GM18951 (cell line): Measurements from ENCODE around the gene PRSS3.
"Not testable (repeated sequence)": the region's sequence is repeated elsewhere in the genome, so short reads cannot be mapped to it uniquely, and the experiment has no call there.

Source experiments
- POLR2A ChIP-seq: IDR thresholded peaks from 4 replicates; pipeline ENCODE4 v1.6.1; 2011; ENCODE audit warnings: mild to moderate bottlenecking; ENCODE audit not compliant: insufficient read length, insufficient read depth; ENCODE audit errors: extremely low read depth
- in situ Hi-C: fragments of 300-500 bp; cut with MboI; formaldehyde crosslinking; loops from one replicate; pipeline ENCODE4 v1.12.0; 2022; ENCODE audit warnings: low sequenced_read_pairs, mixed read lengths, inconsistent platforms; ENCODE audit not compliant: unreplicated experiment

The PRSS3 gene

DNA sequence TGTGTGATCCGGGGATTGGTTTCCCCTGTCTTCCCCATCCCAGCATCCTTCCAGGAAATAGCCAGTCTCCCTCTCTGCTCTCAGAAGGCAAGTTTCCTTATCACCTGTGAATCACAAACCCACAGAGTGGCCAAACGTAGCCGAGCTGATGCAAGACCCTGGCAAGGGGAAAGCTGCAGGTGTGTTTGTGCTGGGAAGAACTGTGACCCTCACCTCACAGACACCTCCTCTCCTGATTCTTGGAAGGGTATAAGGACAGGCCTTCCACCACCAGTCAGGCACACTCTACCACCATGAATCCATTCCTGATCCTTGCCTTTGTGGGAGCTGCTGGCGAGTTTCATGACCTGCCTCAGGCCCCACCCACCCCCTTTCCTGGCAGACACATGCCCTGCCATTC, at the start of gene PRSS3:
Gene PRSS3 (plus strand): TSS at position 281 of the 400 bp plus-strand sequence. CDS start 13 bp downstream, at position 294.
- in situ Hi-C loops = no loop called here
- no peak for TF ChIP-seq POLR2A

DNA sequence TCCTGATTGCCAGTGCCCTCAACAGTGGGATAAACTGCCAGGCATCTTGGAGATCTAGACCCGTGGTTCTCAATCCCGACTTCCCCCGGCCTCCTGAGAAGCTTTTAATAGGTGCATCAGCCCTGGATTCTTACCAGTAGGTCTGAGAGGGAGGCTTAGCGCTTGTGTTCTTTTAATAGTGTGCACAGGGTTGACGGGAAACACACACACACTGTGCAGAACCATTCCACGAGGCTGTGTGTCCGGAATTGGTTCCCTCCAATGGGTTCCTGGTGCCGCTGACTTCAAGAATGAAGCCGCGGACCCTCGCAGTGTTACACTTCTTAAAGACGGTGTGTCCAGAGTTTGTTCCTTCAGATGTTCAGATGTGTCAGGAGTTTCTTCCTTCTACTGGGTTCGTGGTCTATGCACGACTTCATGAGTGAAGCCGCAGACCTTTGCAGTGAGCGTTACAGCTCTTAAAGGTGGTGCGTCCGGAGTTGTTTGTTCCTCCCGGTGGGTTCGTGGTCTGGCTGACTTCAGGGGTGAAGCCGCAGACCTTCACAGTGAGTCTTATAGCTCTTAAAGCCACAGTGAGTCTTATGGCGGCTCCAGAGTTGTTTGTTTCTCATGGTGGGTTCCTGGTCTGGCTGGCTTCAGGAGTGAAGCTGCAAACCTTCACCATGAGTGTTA, 46.6 kb upstream of the PRSS3 start:
- in situ Hi-C loops = no loop called here
- TF ChIP-seq POLR2A = no peak

DNA sequence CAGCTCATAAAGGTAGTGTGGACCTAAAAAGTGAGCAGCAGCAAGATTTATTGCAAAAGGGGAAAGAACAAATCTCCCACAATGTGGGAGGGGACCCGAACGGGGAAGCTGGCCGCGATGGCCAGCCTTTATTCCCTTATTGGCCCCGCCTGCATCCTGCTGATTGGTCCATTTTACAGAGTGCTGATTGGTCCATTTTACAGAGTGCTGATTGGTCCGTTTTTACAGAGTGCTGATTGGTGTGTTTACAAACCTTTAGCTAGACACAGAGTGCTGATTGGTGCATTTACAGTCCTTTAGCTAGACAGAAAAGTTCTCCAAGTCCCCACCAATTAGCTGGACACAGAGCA, 46.1 kb upstream of the PRSS3 start:
- in situ Hi-C loops = not testable (repeated sequence)

DNA sequence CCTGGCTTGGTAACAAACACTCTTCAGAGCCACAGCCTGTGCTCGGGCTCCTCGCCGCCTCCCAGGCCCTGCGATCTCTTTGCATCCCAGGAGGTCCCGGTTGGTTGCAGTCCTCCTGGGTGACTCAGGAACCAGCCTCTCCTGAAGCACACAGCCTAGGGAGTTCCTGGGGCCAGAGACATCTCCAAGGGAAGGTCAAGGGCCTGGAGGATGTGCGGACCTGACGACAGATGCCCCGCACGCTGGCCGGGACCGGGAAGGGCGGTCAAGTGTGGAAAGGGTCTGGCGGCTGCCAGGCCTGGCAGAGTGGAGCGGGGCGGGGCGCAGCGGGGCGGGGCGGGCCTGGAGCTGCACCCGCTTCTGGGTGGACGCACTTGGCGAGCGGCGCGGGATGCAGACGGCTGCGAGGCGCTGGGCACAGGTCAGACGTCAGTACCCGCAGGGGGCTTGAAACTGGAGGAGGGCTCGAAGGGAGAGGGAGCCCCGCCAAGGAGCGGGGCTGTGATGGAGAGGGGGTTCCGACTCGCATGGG, 45.0 kb upstream of the PRSS3 start:
- in situ Hi-C loops = no loop called here
- no peak for TF ChIP-seq POLR2A

DNA sequence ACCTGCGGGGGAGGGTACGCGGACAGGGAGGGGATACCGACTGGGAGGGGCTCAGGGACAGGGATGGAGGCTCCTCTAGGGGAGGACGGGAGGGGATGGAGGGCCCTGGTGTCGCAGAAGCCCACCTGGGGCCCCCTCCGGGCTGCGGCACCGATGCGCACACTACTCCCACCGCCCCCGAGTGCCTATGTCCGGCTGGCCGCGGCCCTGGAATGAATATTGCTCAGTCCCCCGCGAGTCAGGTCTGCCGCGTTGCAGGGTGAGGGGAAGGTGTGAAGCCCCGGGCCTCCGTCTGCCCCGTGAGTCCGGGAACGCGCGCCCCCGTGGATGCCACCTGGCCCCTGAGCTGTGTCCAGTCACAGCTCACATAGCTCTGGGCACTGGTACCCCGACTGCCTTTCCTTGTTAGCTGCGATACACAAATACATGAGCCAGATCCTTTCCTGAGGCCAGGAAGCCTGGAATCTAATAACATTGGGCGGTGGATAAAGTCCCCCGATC, 44.5 kb upstream of the PRSS3 start:
- in situ Hi-C loops = no loop called here
- no peak for TF ChIP-seq POLR2A

DNA sequence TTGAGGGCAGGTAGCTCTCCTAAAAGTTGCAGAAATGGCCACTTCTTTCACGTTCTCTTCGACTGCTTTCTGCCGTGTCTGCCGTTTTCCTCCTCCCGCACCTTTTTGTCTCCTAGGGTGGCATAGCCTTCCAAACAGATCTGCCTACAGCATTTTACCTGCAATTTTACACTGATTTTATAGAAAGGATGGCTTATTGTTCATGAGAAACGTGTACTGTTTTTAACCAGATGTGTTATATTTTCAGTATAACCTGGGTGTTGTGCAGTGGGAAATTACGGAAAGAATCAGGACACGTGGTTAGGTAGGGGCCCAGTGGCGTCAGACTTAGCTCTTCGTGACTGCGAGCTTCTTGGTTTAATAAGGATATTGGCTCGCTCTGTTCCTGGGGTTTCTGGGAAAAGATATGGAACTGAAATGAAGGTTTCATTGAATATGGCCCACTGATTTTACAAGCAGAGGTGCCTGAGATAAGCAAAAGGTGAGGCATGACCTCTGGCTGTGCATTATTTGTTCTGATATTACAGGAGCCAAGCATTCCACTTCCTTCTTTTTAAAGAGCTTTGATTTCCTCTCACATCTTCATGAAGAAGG, 43.7 kb upstream of the PRSS3 start:
- in situ Hi-C loops = no loop called here
- no peak for TF ChIP-seq POLR2A

- TF ChIP-seq POLR2A = no peak
- in situ Hi-C loops = no loop called here
These were observed 43.2 kb upstream of the PRSS3 start for GRCh38 chr9:33752130-33752637.

DNA sequence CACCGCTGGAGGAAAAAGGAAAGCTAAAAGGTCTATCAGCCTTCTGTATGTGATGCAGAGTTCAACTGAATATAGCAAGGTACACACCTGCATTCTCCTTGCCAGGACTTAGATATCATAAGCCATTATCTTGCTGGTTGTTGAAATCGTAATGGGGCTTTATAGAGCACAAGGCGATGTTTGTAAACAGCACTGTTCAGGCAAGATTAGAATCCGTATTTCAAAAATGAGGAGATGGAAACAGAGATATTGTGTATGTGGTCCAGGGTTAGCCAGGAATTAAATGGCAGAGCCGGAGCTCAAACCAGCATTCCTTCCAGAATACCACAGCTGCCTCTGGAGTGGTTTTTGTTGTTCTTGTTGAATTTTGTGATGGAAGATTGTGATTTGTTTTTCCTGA, 42.6 kb upstream of the PRSS3 start:
- in situ Hi-C loops = not testable (repeated sequence)

DNA sequence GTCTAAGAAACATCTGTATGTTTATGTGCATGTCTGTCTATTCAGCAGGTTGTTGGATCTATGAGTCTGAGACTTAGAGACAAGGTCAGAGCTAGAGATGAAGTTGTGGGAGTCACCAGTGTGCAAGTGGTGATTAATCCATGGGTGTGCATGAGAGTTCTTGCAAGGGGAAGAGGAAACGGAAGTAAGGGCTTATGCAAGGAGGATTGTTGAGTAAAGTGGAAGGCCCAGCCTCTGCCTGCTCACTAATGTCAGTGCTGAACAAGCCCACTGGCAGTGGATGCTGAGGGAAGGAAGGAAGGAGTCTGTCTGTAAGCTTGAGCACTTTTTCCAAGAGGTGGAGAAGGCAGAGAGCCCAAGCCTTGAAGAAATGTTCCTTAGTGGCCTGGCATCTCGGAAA, 35.7 kb upstream of the PRSS3 start:
- in situ Hi-C loops = not testable (repeated sequence)

DNA sequence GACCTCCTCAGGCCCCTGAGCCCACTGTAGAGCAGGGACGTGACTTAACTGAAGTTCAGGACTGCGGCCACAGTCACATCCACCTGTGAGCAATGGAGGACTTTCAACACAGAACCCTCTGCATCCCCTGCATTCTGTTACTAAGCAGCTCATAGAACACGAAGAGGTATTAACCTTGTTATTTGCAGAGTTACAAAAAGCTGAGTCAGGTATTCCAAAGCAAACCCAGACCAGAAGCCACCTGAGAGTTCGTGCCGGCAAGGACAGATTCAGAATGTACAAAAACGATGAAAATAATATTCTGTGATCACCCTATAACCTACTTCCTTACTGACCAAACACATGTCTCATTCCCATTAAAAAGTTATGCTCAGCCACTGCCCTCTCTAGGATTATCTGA, 33.0 kb upstream of the PRSS3 start:
- in situ Hi-C loops = no loop called here
- TF ChIP-seq POLR2A = no peak

GRCh38 chr9:33763709-33764108, 31.7 kb upstream of the PRSS3 start:
- in situ Hi-C loops = not testable (repeated sequence)

- no peak for TF ChIP-seq POLR2A
- in situ Hi-C loops = no loop called here
These were observed 29.9 kb upstream of the PRSS3 start for GRCh38 chr9:33765411-33765810.

DNA sequence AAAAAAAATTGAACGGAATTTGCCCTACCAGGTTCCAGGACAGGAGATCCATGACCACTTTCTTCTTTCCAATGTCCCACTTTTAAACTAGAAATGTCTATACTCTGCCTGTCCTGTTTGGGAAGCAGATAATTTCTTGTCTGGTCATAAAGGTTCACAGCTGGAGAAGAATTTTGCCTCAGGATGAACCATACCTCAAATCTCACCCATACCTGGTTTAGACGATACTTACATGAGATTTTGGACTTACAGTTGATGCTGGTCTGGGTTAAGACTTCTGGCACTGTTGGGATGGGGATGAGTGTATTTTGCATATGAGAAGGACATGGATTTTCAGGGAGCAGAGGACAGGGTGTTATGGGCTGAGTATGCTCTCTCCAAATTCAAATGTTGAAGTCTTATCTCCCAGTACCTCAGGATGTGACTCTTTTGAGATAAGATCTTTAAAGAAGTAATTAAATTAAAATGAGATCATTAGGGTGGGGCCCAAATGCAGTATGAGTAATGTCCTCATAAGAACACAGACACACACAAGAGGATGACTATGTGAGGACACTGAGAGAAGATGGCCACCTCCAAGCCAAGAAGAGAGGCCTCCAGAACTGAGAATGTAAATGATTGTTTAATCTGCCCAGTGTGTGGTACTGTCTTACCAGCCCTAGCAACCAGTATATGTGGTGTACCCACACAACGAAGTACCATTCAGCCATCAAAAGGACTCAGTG, 25.0 kb upstream of the PRSS3 start:
- in situ Hi-C loops = not testable (repeated sequence)

DNA sequence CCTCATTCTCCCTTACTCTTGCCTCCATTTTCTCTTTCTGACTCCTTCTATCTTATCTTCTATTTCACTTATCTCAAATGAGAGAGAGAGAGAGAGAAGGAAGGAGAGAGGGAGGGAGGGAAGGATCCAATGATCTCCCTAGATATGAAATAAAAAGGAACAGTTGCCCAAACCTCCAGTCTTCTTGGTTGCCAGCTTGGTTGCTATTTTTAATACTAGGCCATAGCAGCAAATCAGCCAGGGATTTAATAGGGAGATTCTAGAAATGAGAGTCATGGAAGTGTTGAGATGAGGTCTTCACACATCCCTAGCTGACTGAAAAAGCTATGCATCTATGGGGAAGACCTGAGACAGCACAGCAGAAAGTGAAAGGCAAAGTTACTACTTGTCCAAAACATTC, 22.2 kb upstream of the PRSS3 start:
- in situ Hi-C loops = not testable (repeated sequence)

DNA sequence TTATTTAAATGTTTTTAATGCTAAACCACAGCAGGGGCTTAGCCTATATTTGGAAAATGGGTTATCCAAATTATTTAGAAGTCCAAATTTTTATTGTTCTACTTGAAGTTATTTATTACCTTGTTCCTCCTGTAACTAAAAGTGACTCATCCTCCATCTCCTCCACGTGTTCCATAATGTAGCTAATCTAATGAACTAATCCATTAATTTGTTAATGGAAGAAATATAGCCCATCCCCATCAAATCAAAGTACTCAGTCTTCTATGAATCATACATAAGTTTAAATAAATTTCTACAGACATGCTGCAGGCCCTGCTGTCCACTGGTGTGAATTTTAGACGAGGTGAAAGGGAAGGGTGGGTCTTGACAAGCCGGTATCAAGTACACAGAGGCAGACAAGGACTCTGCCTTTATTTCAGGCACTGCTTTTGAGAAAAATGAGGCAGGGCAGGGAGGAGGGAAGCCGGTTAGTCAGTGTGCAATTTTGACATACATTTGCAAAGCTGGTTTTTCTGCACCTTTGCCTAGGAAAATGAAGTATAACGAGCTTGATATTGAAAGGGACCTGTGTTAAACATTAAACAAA, 21.2 kb upstream of the PRSS3 start:
- in situ Hi-C loops = not testable (repeated sequence)
